Astrocyte (in vitro differentiated cells and primary cell): Measurements from ENCODE around the gene TRAF3IP1. TPM values are rescaled to one million over a fixed set of nuclear protein-coding genes. Genes with fewer than 3 reads are reported as not detected.

Source experiments
- DNase-seq: peaks from one replicate; pipeline ENCODE4 v3.0.0-alpha.2; 2010; ENCODE audit warnings: low read depth
- FAIRE-seq: peaks from 2 replicates; lab custom pipeline; 2011; peaks lifted over from hg19 to GRCh38; lab: Jason Lieb, UNC
- H2AFZ ChIP-seq: 2 replicates; pipeline ENCODE4 v1.6.0; 2012; ENCODE audit warnings: low read depth, low read length, inconsistent platforms
- H3K27ac ChIP-seq: 2 replicates; pipeline ENCODE4 v1.5.1; 2011; ENCODE audit warnings: low read depth, low read length, inconsistent platforms
- H3K27me3 ChIP-seq: 2 replicates; pipeline ENCODE4 v1.6.0; 2011; ENCODE audit warnings: low read length, inconsistent platforms; ENCODE audit not compliant: insufficient read depth
- H3K36me3 ChIP-seq: 2 replicates; pipeline ENCODE4 v1.5.1; 2011; ENCODE audit warnings: low read length, inconsistent platforms; ENCODE audit not compliant: insufficient read depth
- H3K4me1 ChIP-seq: 2 replicates; pipeline ENCODE4 v1.5.1; 2011; ENCODE audit warnings: low read length, inconsistent platforms; ENCODE audit not compliant: insufficient read depth
- H3K4me2 ChIP-seq: 2 replicates; pipeline ENCODE4 v1.6.0; 2012; ENCODE audit warnings: low read length, inconsistent platforms
- H3K4me3 ChIP-seq: 2 replicates; pipeline ENCODE4 v1.5.1; 2011; ENCODE audit warnings: low read depth, mild to moderate bottlenecking, low read length, inconsistent platforms; ENCODE audit not compliant: insufficient read depth
- H3K79me2 ChIP-seq: 2 replicates; pipeline ENCODE4 v1.6.0; 2012; ENCODE audit warnings: mild to moderate bottlenecking, low read length, inconsistent platforms; ENCODE audit not compliant: insufficient read depth
- H3K9ac ChIP-seq: 2 replicates; pipeline ENCODE4 v1.6.0; 2012; ENCODE audit warnings: mild to moderate bottlenecking, low read length, inconsistent platforms
- H3K9me3 ChIP-seq: 2 replicates; pipeline ENCODE4 v1.5.1; 2012; ENCODE audit warnings: low read depth, mild to moderate bottlenecking, low read length, inconsistent platforms; ENCODE audit not compliant: insufficient read depth
- H4K20me1 ChIP-seq: 2 replicates; pipeline ENCODE4 v1.6.0; 2012; ENCODE audit warnings: low read length, inconsistent platforms; ENCODE audit not compliant: insufficient read depth
- H3K27ac Mint-ChIP-seq: one replicate; pipeline ENCODE4 v1.8.0; 2021; ENCODE audit warnings: mild to moderate bottlenecking, mixed read lengths; ENCODE audit not compliant: unreplicated experiment
- H3K27me3 Mint-ChIP-seq: one replicate; pipeline ENCODE4 v1.8.0; 2021; ENCODE audit warnings: low read depth, mixed read lengths; ENCODE audit not compliant: unreplicated experiment
- H3K36me3 Mint-ChIP-seq: one replicate; pipeline ENCODE4 v1.8.0; 2021; ENCODE audit warnings: low read depth, mixed read lengths; ENCODE audit not compliant: unreplicated experiment
- H3K4me1 Mint-ChIP-seq: one replicate; pipeline ENCODE4 v1.8.0; 2021; ENCODE audit warnings: low read depth, mixed read lengths; ENCODE audit not compliant: unreplicated experiment
- H3K4me3 Mint-ChIP-seq: one replicate; pipeline ENCODE4 v1.8.0; 2021; ENCODE audit warnings: mild to moderate bottlenecking, moderate library complexity, mixed read lengths; ENCODE audit not compliant: unreplicated experiment
- H3K9me3 Mint-ChIP-seq: one replicate; pipeline ENCODE4 v1.8.0; 2021; ENCODE audit warnings: mild to moderate bottlenecking, mixed read lengths; ENCODE audit not compliant: unreplicated experiment
- CTCF ChIP-seq: IDR thresholded peaks from 2 replicates; pipeline ENCODE4 v1.5.1; 2011; ENCODE audit warnings: low read depth, mild to moderate bottlenecking, inconsistent platforms, low read length, moderate library complexity; ENCODE audit not compliant: insufficient read depth
- EZH2 ChIP-seq: IDR thresholded peaks from 2 replicates; pipeline ENCODE4 v1.6.1; 2012; ENCODE audit warnings: mild to moderate bottlenecking, low read length, inconsistent platforms; ENCODE audit not compliant: insufficient read depth
- total RNA-seq: library from RNA; stranded (reverse); gene quantifications from 2 replicates; pipeline ENCODE4 v1.2.1, GENCODE V29; 2021

TRAF3IP1 gene
- total RNA-seq, 1 donor from 2014 or later: 19.6 TPM

- Histone ChIP-seq H3K9me3 (no peaks in the 10 kb centered on the region), H3K36me3 (no peaks in the 10 kb centered on the region), H3K79me2 (peaks cover 4% of the 10 kb centered on the region), H3K27me3 (no peaks in the 10 kb centered on the region), H3K4me2 (no peak overlapping the region), H3K4me3 (no peak overlapping the region), H3K27ac (no peak overlapping the region), H4K20me1 (no peaks in the 10 kb centered on the region), H2AFZ (no peak overlapping the region), H3K4me1 (peaks cover 5% of the 10 kb centered on the region), H3K9ac (no peak overlapping the region)
- TF ChIP-seq EZH2: no peak
- TF ChIP-seq CTCF: no peak
- Mint-ChIP-seq H3K27me3 (peaks cover 18% of the 10 kb centered on the region), H3K27ac (no peak overlapping the region), H3K36me3 (no peaks in the 10 kb centered on the region), H3K4me1 (no peaks in the 10 kb centered on the region), H3K9me3 (no peaks in the 10 kb centered on the region), H3K4me3 (no peak overlapping the region)
- DNase-seq (no peak), FAIRE-seq (no peak)
Measured at GRCh38 chr2:238315031-238315595, 5.2 kb upstream of the TRAF3IP1 start.

- Histone ChIP-seq H3K36me3 (peaks cover 4% of the 10 kb centered on the region), H3K9me3 (no peaks in the 10 kb centered on the region), H3K79me2 (peaks cover 29% of the 10 kb centered on the region), H3K4me2 (peak overlapping the region; percentile 95), H2AFZ (peak overlapping the region; percentile 73), H4K20me1 (peaks cover 24% of the 10 kb centered on the region), H3K27ac (peak overlapping the region; percentile 26), H3K27me3 (no peaks in the 10 kb centered on the region), H3K4me1 (peaks cover 16% of the 10 kb centered on the region), H3K9ac (peak overlapping the region; percentile 83), H3K4me3 (peak overlapping the region; percentile 71)
- Mint-ChIP-seq H3K9me3 (no peaks in the 10 kb centered on the region), H3K27me3 (peaks cover 11% of the 10 kb centered on the region), H3K27ac (no peak overlapping the region), H3K4me3 (peak overlapping the region; percentile 91), H3K36me3 (peaks cover 7% of the 10 kb centered on the region), H3K4me1 (peaks cover 6% of the 10 kb centered on the region)
- FAIRE-seq (no peak), DNase-seq (no peak)
- TF ChIP-seq EZH2 (no peak), CTCF (no peak)
Measured at GRCh38 chr2:238320648-238321281, 447 bp downstream of the TRAF3IP1 start.

GRCh38 chr2:238321467-238321866 is 1.1 kb downstream of the TRAF3IP1 start:
- no peak overlapping the region for H3K27ac ChIP-seq
- H3K27me3 Mint-ChIP-seq: peaks cover 6% of the 10 kb centered on the region
- H3K27ac Mint-ChIP-seq: no peak overlapping the region
- no peak for TF ChIP-seq CTCF
- no peak for TF ChIP-seq EZH2
- DNase-seq (no peak), FAIRE-seq (no peak)
- peaks cover 11% of the 10 kb centered on the region for H3K36me3 Mint-ChIP-seq
- no peaks in the 10 kb centered on the region for H3K9me3 ChIP-seq
- H3K27me3 ChIP-seq: no peaks in the 10 kb centered on the region
- peak overlapping the region; percentile 91 for H3K4me3 Mint-ChIP-seq
- peak overlapping the region; percentile 83 for H3K9ac ChIP-seq
- H3K4me1 Mint-ChIP-seq: peaks cover 6% of the 10 kb centered on the region
- H3K79me2 ChIP-seq: peaks cover 35% of the 10 kb centered on the region
- H2AFZ ChIP-seq: no peak overlapping the region
- H3K9me3 Mint-ChIP-seq: no peaks in the 10 kb centered on the region
- H4K20me1 ChIP-seq: peaks cover 27% of the 10 kb centered on the region
- H3K36me3 ChIP-seq: peaks cover 4% of the 10 kb centered on the region
- peaks cover 16% of the 10 kb centered on the region for H3K4me1 ChIP-seq
- H3K4me3 ChIP-seq: peak overlapping the region; percentile 71
- H3K4me2 ChIP-seq: peak overlapping the region; percentile 95
